Bronchial epithelial cell (primary cell): ENCODE results near the gene FXR1. TPM values are rescaled to one million over a fixed set of nuclear protein-coding genes. Genes with fewer than 3 reads are reported as not detected.

Experiments
- DNase-seq: peaks from one replicate; pipeline ENCODE4 v3.0.0-alpha.2; 2010; ENCODE audit warnings: low read depth
- FAIRE-seq: peaks from 2 replicates; lab custom pipeline; 2011; peaks lifted over from hg19 to GRCh38; lab: Jason Lieb, UNC
- H3K27me3 ChIP-seq: 2 replicates; pipeline ENCODE4 v1.5.1; 2011; ENCODE audit warnings: low read length; ENCODE audit not compliant: control insufficient read depth, insufficient read depth
- H3K36me3 ChIP-seq: 2 replicates; pipeline ENCODE4 v1.5.1; 2011; ENCODE audit warnings: low read length; ENCODE audit not compliant: control insufficient read depth, insufficient read depth
- H3K4me3 ChIP-seq: 2 replicates; pipeline ENCODE4 v1.5.1; 2011; ENCODE audit warnings: mild to moderate bottlenecking, low read depth, low read length, control low read depth
- CTCF ChIP-seq: IDR thresholded peaks from 2 replicates; pipeline ENCODE4 v1.5.1; 2011; ENCODE audit warnings: mild to moderate bottlenecking, moderate library complexity, low read length, control low read depth, inconsistent platforms; ENCODE audit not compliant: insufficient read depth, severe bottlenecking
- total RNA-seq: library from RNA; depleted of rRNA; stranded (reverse); fragments of >200 nt; gene quantifications from 2 replicates; pipeline ENCODE4 v1.2.1, GENCODE V29; 2014

Gene FXR1
- total RNA-seq, 1 donor from 2014 or later, result 144 TPM

GRCh38 chr3:180910823-180911222 is 1.6 kb upstream of the FXR1 start:
- DNase-seq, result no peak
- no peak for FAIRE-seq
- Histone ChIP-seq H3K27me3 (no peaks in the 10 kb centered on the region), H3K4me3 (no peak overlapping the region), H3K36me3 (peaks cover 1% of the 10 kb centered on the region)
- TF ChIP-seq CTCF, result no peak

- no peak for TF ChIP-seq CTCF
- H3K27me3 ChIP-seq, result no peaks in the 10 kb centered on the region
- DNase-seq (no peak), FAIRE-seq (no peak)
- H3K4me3 ChIP-seq, result peak overlapping the region; percentile 97
- peaks cover 1% of the 10 kb centered on the region for H3K36me3 ChIP-seq
Observed at GRCh38 chr3:180911876-180912303, 580 bp upstream of the FXR1 start.

GRCh38 chr3:180913581-180914404 is 1.3 kb downstream of the FXR1 start:
- no peaks in the 10 kb centered on the region for H3K27me3 ChIP-seq
- peak; percentile 9 for DNase-seq
- no peak for FAIRE-seq
- no peak for TF ChIP-seq CTCF
- H3K36me3 ChIP-seq, result peaks cover 1% of the 10 kb centered on the region
- peak overlapping the region; percentile 97 for H3K4me3 ChIP-seq

GRCh38 chr3:180918542-180918941 is 6.1 kb downstream of the FXR1 start:
- no peak for FAIRE-seq

GRCh38 chr3:180922242-180922641 is 9.8 kb downstream of the FXR1 start:
- Histone ChIP-seq H3K36me3 (no peaks in the 10 kb centered on the region), H3K27me3 (no peaks in the 10 kb centered on the region), H3K4me3 (no peak overlapping the region)
- no peak for FAIRE-seq
- no peak for TF ChIP-seq CTCF
- no peak for DNase-seq

More at GRCh38 chr3:180918542-180918941, 6.1 kb downstream of the FXR1 start:
- H3K4me3 ChIP-seq, result no peak overlapping the region
- H3K27me3 ChIP-seq, result no peaks in the 10 kb centered on the region
- no peak for TF ChIP-seq CTCF
- peaks cover 1% of the 10 kb centered on the region for H3K36me3 ChIP-seq
- DNase-seq, result no peak
